GM23338 (cell line): ENCODE results near the gene SLC22A9.

Experiments
- EZH2 ChIP-seq: fragments of 200-600 bp; sonication (generic); IDR thresholded peaks from one replicate; pipeline ENCODE4 v1.8.0; 2017; ENCODE audit warnings: antibody characterized with exemption, mild to moderate bottlenecking, low read depth; ENCODE audit not compliant: unreplicated experiment
- NANOG ChIP-seq: IDR thresholded peaks from 2 replicates; pipeline ENCODE4 v1.6.1; 2016; ENCODE audit warnings: antibody characterized with exemption, borderline replicate concordance
- POLR2AphosphoS5 ChIP-seq: IDR thresholded peaks from 2 replicates; pipeline ENCODE4 v1.6.1; 2016; ENCODE audit warnings: antibody characterized with exemption, low read depth
- ZNF331 ChIP-seq: fragments of 250-450 bp; sonication (Bioruptor Pico); IDR thresholded peaks from 2 replicates; pipeline ENCODE4 v1.5.0; 2020; ENCODE audit warnings: low read depth, mild to moderate bottlenecking, moderate library complexity
- TF ChIP-seq, protein P1 (sequence below), 2 experiments: fragments of 200-600 bp in 1 of 2; sonication (generic) in 1 of 2; conservative IDR thresholded peaks; 2 replicates each; pipeline versions ENCODE4 v1.5.1 to v1.6.1; 2016 to 2017; ENCODE audit warnings: antibody characterized with exemption in 2 of 2, low read depth in 2 of 2, mild to moderate bottlenecking in 2 of 2, moderate library complexity in 1 of 2
- TF ChIP-seq, protein P2 (sequence below): IDR thresholded peaks from 2 replicates; pipeline ENCODE4 v1.6.1; 2016; ENCODE audit warnings: antibody characterized with exemption

- TF ChIP-seq, protein P1, sequence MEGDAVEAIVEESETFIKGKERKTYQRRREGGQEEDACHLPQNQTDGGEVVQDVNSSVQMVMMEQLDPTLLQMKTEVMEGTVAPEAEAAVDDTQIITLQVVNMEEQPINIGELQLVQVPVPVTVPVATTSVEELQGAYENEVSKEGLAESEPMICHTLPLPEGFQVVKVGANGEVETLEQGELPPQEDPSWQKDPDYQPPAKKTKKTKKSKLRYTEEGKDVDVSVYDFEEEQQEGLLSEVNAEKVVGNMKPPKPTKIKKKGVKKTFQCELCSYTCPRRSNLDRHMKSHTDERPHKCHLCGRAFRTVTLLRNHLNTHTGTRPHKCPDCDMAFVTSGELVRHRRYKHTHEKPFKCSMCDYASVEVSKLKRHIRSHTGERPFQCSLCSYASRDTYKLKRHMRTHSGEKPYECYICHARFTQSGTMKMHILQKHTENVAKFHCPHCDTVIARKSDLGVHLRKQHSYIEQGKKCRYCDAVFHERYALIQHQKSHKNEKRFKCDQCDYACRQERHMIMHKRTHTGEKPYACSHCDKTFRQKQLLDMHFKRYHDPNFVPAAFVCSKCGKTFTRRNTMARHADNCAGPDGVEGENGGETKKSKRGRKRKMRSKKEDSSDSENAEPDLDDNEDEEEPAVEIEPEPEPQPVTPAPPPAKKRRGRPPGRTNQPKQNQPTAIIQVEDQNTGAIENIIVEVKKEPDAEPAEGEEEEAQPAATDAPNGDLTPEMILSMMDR (conservative IDR thresholded peaks at IDR 0.05; ENCODE audit: low read depth in 2 of 2): no peak
- TF ChIP-seq, protein P2, sequence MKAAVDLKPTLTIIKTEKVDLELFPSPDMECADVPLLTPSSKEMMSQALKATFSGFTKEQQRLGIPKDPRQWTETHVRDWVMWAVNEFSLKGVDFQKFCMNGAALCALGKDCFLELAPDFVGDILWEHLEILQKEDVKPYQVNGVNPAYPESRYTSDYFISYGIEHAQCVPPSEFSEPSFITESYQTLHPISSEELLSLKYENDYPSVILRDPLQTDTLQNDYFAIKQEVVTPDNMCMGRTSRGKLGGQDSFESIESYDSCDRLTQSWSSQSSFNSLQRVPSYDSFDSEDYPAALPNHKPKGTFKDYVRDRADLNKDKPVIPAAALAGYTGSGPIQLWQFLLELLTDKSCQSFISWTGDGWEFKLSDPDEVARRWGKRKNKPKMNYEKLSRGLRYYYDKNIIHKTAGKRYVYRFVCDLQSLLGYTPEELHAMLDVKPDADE: no peak
- TF ChIP-seq NANOG (no peak), ZNF331 (CRISPR knock-in tag) (no peak), EZH2 (no peak), POLR2AphosphoS5 (no peak)
These were observed 32.5 kb upstream of the SLC22A9 start for GRCh38 chr11:63337070-63337469.
